Adrenal gland (tissue), 5 donors: ENCODE data around the gene FRY.

Source experiments
- CTCF ChIP-seq, 6 experiments: fragments of 450-650 bp in 4 of 6; fragments of 200-600 bp in 2 of 6; sonication (generic) in 1 of 6; IDR thresholded peaks; 1 replicate in 5 of 6; 2 replicates in 1 of 6; pipeline versions ENCODE4 v1.5.1 to v1.8.0; 2016 to 2021; ENCODE audit warnings: antibody characterized with exemption in 6 of 6, mild to moderate bottlenecking in 2 of 6, moderate library complexity in 1 of 6
- POLR2A ChIP-seq, 2 donors: fragments of 450-650 bp; IDR thresholded peaks; one replicate each; pipeline ENCODE4 v1.6.1; 2017; ENCODE audit warnings: antibody characterized with exemption in 2 of 2, mild to moderate bottlenecking in 2 of 2, moderate library complexity in 1 of 2
- donor health status: DM: no; HTN: no; CAD: no.

- no peak for TF ChIP-seq POLR2A (IDR thresholded peaks at IDR 0.05)
- no peak for TF ChIP-seq CTCF (IDR thresholded peaks at IDR 0.05)
Measured at GRCh38 chr13:32282096-32282711, 250.6 kb downstream of the FRY start.
